Gastroesophageal sphincter (tissue), 3 donors: ENCODE results near the gene ATF6.

ENCODE experiments used
- CTCF ChIP-seq, 4 experiments: fragments of 200-600 bp in 2 of 4; fragments of 450-650 bp in 2 of 4; sonication (generic) in 1 of 4; IDR thresholded peaks; one replicate each; pipeline ENCODE4 v1.5.1; 2017 to 2019; ENCODE audit warnings: antibody characterized with exemption in 4 of 4, mild to moderate bottlenecking in 2 of 4, moderate library complexity in 2 of 4
- POLR2AphosphoS5 ChIP-seq: sonication (generic); formaldehyde crosslinking; IDR thresholded peaks from one replicate; pipeline ENCODE4 v1.6.1; 2017; ENCODE audit warnings: antibody characterized with exemption

- TF ChIP-seq CTCF (IDR thresholded peaks at IDR 0.05) = peak in 3 of 4 experiments; percentile 29 to 39 (median 33)
- TF ChIP-seq POLR2AphosphoS5 = no peak
These were observed 139.3 kb downstream of the ATF6 start for GRCh38 chr1:161905269-161905884.
